ENCODE results near the gene MAFG.
"Not testable (repeated sequence)": the region's sequence is repeated elsewhere in the genome, so short reads cannot be mapped to it uniquely, and the experiment has no call there.

MAFG gene

GRCh38 chr17:81922566-81923301 is 4.8 kb downstream of the MAFG start:
- FAIRE-seq = no peak

DNA sequence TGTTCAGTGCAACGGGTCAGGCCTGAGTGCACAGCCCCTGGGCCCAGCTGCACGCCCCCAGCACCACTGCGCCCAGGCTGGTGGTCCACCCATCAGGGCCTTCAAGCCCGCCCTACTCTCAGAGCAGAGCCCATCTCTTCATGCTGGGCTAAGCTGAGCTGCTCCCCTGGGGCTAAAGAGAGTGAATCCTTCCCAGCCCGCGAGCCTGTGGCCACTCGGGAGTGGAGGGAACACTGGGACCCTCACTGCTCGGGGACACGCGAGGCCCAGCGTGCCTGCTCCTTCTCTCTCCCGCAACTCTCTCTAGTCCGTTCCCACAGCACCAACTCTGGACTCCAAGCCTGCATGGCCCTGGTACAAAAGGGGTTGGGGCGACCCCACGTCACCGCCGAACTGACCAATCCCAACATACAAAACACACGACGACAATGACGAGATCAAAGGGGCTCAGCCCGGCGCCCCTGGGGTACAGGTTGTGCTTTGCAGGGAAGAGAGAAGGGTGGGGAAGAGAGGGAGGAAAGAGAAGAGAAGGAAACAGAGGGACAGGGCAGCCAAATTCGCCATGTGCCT is 5.5 kb downstream of the MAFG start:
- FAIRE-seq = no peak

GRCh38 chr17:81921537-81921862 is 6.0 kb downstream of the MAFG start:
- peak; percentile 35 for FAIRE-seq

GRCh38 chr17:81920612-81921536 is 6.7 kb downstream of the MAFG start:
- no peak for FAIRE-seq

GRCh38 chr17:81918832-81919545 is 8.5 kb downstream of the MAFG start:
- FAIRE-seq = no peak

DNA sequence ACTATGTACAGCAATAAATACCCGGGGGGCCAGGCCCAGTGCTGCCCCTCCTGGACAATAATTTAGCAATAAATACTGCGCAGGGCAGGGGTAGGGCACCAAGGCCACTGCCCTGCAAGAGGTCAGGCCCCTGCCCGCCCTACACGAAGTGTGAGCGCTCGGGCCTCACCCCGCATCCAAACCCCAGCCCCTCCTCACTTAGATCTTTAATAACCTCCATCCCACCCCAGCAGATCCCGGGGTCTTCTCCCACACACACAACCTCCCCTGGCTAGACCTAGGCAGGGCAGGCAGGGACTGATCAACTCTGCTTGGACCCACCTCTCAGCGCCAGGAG is 9.2 kb downstream of the MAFG start:
- FAIRE-seq = not testable (repeated sequence)

GRCh38 chr17:81917565-81918332 is 9.8 kb downstream of the MAFG start, which contains the start of gene SIRT7:
SIRT7 (minus strand) TSS chr17:81918176; CDS start chr17:81918131, 45 bp downstream.
- FAIRE-seq = no peak

DNA sequence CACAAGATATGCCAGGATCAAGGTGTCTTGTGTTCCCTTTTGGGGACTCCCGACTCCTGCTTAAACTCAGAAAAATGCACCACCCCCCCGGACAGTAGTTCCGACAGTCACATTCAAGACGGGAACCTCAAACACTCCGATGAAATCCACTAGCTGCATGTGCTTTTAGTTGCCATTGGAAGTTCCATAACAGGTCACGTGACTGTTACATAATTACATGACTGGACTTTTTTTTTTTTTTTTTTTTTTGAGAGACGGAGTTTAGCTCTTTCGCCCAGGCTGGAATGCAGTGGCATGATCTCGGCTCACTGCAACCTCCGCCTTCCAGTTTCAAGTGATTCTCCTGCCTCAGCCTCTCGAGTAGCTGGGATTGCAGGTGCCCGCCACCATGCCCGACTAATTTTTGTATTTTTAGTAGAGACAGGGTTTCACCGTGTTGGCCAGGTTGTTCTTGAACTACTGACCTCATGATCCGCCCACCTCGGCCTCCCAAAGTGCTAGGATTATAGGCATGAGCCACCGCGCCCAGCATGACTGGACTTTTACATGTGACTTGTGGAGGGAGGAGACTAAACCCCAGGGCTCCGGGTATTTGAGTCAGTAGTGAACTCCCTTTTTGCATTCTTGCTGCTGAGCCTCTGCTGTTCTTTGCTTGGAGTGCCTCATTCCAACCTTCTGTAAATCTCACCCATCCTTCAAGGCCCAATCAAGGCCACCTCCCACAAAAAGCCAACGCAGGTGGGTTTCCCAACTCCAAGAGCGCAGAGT is 11.1 kb downstream of the MAFG start:
- FAIRE-seq = no peak

GRCh38 chr17:81915331-81915730 is 12.2 kb downstream of the MAFG start:
- no peak for FAIRE-seq

- no peak for FAIRE-seq
Measured at GRCh38 chr17:81914103-81914850, 13.3 kb downstream of the MAFG start.

DNA sequence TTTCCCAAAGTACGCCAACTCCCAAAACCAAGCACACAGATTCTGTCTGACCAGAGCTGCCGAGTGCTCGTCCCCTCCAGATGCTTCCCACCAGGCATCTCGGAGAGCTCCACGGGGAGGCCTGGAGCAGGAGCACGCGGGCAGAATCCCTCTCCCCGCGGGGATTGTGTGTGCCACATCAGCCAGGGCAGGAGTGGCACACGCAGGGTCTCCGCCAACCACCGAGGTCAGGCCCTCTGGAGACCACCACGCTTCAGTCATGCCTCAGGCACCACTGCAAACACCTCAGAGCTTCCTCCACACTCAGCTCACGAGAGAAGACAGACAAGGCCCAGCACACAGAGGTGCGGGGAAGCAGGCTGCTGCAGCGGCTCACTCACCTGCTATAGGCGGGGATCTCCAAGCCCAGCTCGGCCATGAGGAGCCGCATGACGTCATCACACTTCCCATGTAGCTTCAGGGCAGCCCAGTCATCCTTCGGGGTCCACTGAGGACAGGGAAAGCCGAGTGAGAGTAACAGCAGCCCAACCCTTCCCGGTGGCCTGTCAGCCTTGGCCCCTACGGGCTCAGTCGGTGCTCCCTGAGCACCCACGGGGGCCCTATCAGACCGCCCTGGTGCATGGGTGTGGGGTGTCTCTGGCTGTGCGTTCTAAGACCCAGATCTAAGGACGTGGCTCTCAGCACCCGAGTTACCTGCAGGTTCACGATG is 14.0 kb downstream of the MAFG start:
- FAIRE-seq = no peak

DNA sequence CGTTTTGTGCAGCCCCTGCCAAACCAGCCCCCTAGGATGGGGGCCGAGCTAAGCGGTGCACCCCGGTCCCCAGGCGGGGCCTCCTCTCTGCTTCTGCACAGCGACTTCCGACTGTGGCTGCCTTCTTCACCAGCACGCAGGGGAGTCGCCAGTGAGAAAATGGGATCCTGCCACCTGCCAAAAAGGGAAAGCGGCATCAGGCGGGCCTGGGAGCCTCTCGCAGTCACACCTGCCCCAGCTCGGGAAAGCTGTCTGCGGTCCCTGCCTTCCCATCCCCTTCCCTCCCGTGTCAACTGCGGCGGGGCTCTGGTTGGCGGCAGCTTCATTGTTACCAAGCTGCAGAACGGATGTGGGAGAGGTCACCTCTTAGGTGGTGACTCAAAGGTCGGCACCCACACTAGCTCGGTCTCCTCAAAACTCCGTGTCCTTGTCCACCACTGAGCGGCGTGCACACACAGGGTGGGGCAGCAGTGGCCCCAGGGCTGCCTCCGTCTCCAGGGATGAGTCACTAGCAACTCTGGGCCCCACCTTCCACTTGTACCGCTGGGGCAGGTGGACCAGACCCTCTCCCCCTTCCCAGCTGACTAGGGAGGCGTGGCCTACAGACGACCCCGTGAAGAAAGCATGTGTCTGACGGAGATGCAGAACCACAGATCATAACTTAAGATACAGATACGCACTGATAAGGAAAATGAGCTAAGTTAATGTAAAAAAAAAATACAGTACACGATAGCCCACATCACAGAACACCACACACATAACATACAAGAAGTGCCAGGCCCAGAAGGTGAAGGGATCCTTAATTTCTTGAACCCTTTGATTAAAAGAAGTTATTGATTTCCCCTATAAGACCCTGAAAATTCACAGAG is 14.9 kb downstream of the MAFG start:
- FAIRE-seq = no peak

DNA sequence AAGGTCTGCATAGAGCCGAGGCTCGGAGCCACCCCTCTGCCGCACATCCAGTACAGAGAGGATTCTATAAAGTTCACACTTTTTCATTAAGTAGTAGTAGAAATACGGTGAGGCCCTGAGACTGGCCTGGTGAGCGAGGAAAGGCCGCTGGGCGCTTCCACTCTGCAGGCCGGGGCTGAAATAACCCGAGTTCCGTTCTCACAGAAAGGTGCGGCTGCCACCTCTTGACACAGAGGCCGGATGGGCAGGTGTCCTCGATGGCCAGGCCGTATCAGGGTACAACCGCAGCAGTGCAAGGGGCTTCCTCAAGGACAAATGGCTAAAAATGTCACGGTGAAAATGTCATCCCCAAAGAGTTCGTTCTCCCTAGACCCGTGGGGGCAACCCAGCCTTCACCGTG is 15.6 kb downstream of the MAFG start:
- FAIRE-seq = no peak

GRCh38 chr17:81911277-81911961 is 16.1 kb downstream of the MAFG start, which contains the start of gene PCYT2:
PCYT2 (minus strand) TSS chr17:81911399; CDS start chr17:81911355, 44 bp downstream.
- no peak for FAIRE-seq

GRCh38 chr17:81910840-81911276 is 16.7 kb downstream of the MAFG start:
- no peak for FAIRE-seq

- no peak for FAIRE-seq
Measured at GRCh38 chr17:81909966-81910839, 17.3 kb downstream of the MAFG start.

DNA sequence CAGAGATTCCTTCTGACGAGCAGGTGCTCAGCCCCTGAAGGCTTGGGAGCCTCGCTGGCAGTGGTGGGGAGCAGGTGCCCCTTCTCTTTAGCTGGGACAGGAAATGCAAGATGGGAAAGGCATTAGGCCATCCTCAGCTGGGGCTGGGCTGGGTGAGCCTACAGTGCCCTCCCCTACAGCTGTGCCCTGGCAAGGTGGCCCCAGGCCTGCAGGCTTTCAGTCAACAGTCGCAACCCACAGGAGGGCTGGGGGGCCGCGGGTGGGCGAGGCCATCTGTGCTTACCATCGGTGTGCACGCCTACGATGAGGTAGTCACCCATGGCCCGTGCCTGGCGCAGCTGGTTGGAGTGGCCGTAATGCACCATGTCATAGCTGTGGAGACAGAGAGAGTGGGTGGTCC is 18.3 kb downstream of the MAFG start:
- FAIRE-seq = no peak
